Nephron (organoid): ENCODE results near the gene SH3TC2.
A peak's percentile ranks its signal among the peaks of the same experiment; 100 is the strongest.

ENCODE experiments used
- H3K27ac Mint-ChIP-seq, 3 experiments: 2 replicates each; pipeline ENCODE4 v1.8.0; 2020; ENCODE audit warnings: mixed read lengths in 3 of 3, mild to moderate bottlenecking in 2 of 3, moderate library complexity in 1 of 3
- H3K27me3 Mint-ChIP-seq: 2 replicates; pipeline ENCODE4 v1.8.0; 2021; ENCODE audit warnings: low read depth, mild to moderate bottlenecking, moderate library complexity, mixed read lengths
- H3K36me3 Mint-ChIP-seq: 2 replicates; pipeline ENCODE4 v1.8.0; 2020; ENCODE audit warnings: low read depth, mixed read lengths
- H3K4me1 Mint-ChIP-seq: 2 replicates; pipeline ENCODE4 v1.8.0; 2020; ENCODE audit warnings: mixed read lengths
- H3K4me3 Mint-ChIP-seq, 3 experiments: 2 replicates each; pipeline ENCODE4 v1.8.0; 2020; ENCODE audit warnings: mild to moderate bottlenecking in 3 of 3, mixed read lengths in 3 of 3, moderate library complexity in 2 of 3
- H3K9me3 Mint-ChIP-seq: 2 replicates; pipeline ENCODE4 v1.8.0; 2020; ENCODE audit warnings: mixed read lengths
- CTCF ChIP-seq, 3 experiments: fragments of 200-600 bp; sonication (generic); IDR thresholded peaks; one replicate each; pipeline ENCODE4 v1.5.0; 2021; ENCODE audit warnings: antibody characterized with exemption in 3 of 3; ENCODE audit not compliant: unreplicated experiment in 3 of 3

SH3TC2 gene

DNA sequence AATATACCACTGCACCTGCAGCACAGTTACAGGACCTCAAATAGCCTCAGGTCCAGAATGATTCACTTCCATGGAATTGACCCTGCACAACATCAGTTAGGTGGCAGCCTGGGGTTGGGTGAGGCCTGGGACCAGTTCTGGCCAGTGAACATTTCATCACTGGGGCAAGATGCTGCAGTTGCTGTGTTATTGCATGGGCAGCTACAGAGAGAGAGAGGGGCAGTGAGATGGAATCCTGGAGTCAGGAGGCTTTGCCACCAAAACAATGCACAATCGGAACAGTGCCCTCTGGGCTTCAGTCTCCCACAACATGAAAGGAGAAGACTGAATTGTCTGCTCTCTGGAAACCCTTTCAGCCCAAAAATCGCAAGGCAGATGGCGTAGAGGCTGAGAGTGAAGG, 51.8 kb downstream of the SH3TC2 start:
- Mint-ChIP-seq H3K36me3 (no peaks in the 10 kb centered on the region), H3K27ac (no peak overlapping the region), H3K4me1 (peaks cover 22% of the 10 kb centered on the region), H3K27me3 (peaks cover 11% of the 10 kb centered on the region), H3K9me3 (no peaks in the 10 kb centered on the region), H3K4me3 (no peak overlapping the region)
- TF ChIP-seq CTCF (IDR thresholded peaks at IDR 0.05; ENCODE audit: unreplicated experiment in 3 of 3): no peak

DNA sequence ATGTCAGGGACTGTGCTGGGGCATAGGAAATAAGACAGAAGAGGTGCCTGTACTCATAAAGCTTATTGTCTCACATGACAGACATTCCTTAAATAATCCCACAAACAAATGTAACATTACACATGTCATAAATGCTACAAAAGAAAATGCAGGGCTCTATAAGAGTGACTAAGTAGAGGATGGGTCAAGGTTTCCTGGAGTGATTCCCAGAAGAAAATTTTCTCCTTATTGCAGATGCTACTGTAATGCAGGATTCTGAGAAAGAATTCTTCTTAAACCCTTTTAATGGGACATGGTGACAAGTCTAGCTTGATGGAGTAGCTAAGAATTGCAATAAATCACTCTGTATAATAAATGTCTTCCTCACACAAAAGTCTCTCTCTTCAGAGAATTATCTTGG, 55.7 kb downstream of the SH3TC2 start:
- H3K36me3 Mint-ChIP-seq: no peaks in the 10 kb centered on the region
- no peak for TF ChIP-seq CTCF (IDR thresholded peaks at IDR 0.05; ENCODE audit: unreplicated experiment in 3 of 3)
- peaks cover 33% of the 10 kb centered on the region for H3K4me1 Mint-ChIP-seq
- no peak overlapping the region for H3K27ac Mint-ChIP-seq
- H3K9me3 Mint-ChIP-seq: no peaks in the 10 kb centered on the region
- peaks cover 14% of the 10 kb centered on the region for H3K27me3 Mint-ChIP-seq
- no peak overlapping the region for H3K4me3 Mint-ChIP-seq

DNA sequence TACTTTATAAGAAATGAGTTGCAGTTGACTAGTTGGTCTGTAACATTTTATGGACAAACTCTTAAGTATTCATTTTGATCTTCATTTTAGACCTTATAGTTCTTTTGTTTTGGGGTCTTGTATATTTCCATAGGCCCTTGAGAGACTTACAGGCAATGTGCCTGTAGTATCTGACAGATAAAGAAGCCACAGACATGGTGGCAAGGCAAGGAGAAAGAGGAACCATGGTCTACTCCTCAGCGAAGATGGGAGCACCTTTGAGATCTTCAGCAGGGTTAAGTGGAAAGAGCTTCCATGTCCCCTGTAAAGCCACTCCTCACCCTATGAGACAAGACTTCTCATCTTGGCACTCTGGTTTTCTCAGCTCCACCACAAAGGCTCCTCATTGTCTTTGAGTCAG, 56.4 kb downstream of the SH3TC2 start:
- Mint-ChIP-seq H3K27me3 (peaks cover 14% of the 10 kb centered on the region), H3K4me1 (peaks cover 40% of the 10 kb centered on the region)

GRCh38 chr5:149005077-149005892, 57.6 kb downstream of the SH3TC2 start:
- H3K4me3 Mint-ChIP-seq: no peak overlapping the region
- no peaks in the 10 kb centered on the region for H3K36me3 Mint-ChIP-seq
- peaks cover 40% of the 10 kb centered on the region for H3K4me1 Mint-ChIP-seq
- no peaks in the 10 kb centered on the region for H3K9me3 Mint-ChIP-seq
- H3K27ac Mint-ChIP-seq: peak overlapping the region in 1 of 3 experiments; percentile 51
- H3K27me3 Mint-ChIP-seq: peaks cover 14% of the 10 kb centered on the region
- no peak for TF ChIP-seq CTCF (IDR thresholded peaks at IDR 0.05; ENCODE audit: unreplicated experiment in 3 of 3)

More for the DNA sequence above, 56.4 kb downstream of the SH3TC2 start:
- Mint-ChIP-seq H3K4me3 (no peak overlapping the region), H3K9me3 (no peaks in the 10 kb centered on the region), H3K27ac (no peak overlapping the region), H3K36me3 (no peaks in the 10 kb centered on the region)
- no peak for TF ChIP-seq CTCF (IDR thresholded peaks at IDR 0.05; ENCODE audit: unreplicated experiment in 3 of 3)

GRCh38 chr5:149004559-149004958, 58.3 kb downstream of the SH3TC2 start:
- Mint-ChIP-seq H3K4me3 (no peak overlapping the region), H3K9me3 (no peaks in the 10 kb centered on the region), H3K36me3 (no peaks in the 10 kb centered on the region), H3K4me1 (peaks cover 40% of the 10 kb centered on the region), H3K27ac (no peak overlapping the region), H3K27me3 (peaks cover 18% of the 10 kb centered on the region)
- no peak for TF ChIP-seq CTCF (IDR thresholded peaks at IDR 0.05; ENCODE audit: unreplicated experiment in 3 of 3)
